Measurements from ENCODE around the gene ZNF827.

Gene ZNF827

DNA sequence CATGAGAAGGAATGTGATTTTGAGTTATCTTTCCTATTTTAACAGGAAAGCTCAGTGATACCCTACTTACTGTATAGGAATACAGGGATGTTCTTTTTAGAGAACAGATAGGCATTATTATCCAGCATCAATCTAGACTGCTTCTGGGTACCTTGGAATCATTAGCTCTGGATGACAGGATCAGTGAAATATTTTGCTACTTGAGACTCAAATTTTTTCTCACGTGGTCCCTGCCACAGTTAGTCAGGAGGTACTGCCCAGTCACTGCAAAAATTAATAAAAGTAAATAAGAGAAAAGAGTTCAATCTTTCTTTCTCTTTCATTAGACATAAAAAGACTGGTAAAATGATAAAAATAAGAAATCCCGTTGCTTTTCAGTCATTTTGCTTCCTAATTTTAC lies 5.5 kb downstream of the ZNF827 start:
- DNase-seq (ENCODE audit: low spot score), result no peak

- DNase-seq (ENCODE audit: low spot score), result no peak
These were observed 7.2 kb downstream of the ZNF827 start for GRCh38 chr4:145931403-145931802.

GRCh38 chr4:145930592-145930991 lies 8.0 kb downstream of the ZNF827 start:
- no peak for DNase-seq (ENCODE audit: low spot score)

- no peak for DNase-seq (ENCODE audit: low spot score)
These were observed 9.0 kb downstream of the ZNF827 start for GRCh38 chr4:145929415-145930178.

- DNase-seq (ENCODE audit: low spot score), result no peak
These were observed 9.9 kb downstream of the ZNF827 start for GRCh38 chr4:145928748-145929147.

DNA sequence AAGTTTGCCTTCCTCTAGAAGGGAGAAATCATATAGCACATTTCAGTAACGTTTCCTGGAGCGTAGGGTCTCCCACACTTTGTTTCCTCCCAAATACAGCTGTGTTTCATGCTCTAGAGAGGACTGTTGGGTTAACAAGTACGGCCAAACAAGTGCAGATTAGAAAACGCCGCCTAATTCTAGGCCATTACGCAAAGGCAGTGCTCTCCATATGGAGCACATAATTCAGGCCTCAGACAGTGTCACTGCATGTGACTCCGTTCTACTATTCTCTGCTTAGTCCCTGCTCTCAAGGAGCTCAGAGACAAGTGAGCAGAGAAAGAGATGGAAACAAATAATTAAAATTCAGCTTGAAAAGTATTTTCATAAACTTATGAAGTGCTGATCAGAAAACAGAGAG lies 11.6 kb downstream of the ZNF827 start:
- no peak for DNase-seq (ENCODE audit: low spot score)

- DNase-seq (ENCODE audit: low spot score), result no peak
These were observed 17.4 kb downstream of the ZNF827 start for GRCh38 chr4:145921231-145921630.

- DNase-seq (ENCODE audit: low spot score), result no peak
These were observed 18.4 kb downstream of the ZNF827 start for GRCh38 chr4:145920205-145920604.

- no peak for DNase-seq (ENCODE audit: low spot score)
These were observed 26.2 kb downstream of the ZNF827 start for GRCh38 chr4:145912376-145912775.

- no peak for DNase-seq (ENCODE audit: low spot score)
These were observed 28.9 kb downstream of the ZNF827 start for GRCh38 chr4:145909773-145910172.

DNA sequence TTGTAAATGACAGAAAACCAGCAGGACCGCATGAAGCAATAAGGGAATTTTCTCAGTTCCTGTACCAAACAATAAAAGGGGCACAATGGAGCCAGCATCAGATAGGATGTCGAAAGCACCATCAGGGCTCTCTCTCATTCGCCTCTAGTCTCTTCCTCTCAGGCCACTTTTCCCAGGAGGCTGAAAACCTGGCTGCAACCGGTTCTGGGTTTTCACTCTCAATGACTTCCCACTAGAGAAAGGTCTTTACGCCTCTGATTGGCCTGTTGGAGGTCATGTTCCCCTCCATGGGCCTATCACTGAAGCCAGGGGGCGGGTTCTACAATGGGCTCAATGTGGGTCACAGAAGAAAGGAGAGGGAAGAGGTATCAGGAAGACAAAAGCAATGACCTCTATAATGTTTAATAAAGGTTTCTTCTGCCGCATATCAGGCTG lies 29.3 kb downstream of the ZNF827 start:
- DNase-seq (ENCODE audit: low spot score), result peak; percentile 36

GRCh38 chr4:145907812-145908211 lies 30.8 kb downstream of the ZNF827 start:
- DNase-seq (ENCODE audit: low spot score), result no peak

- no peak for DNase-seq (ENCODE audit: low spot score)
These were observed 31.2 kb downstream of the ZNF827 start for GRCh38 chr4:145907390-145907789.

DNA sequence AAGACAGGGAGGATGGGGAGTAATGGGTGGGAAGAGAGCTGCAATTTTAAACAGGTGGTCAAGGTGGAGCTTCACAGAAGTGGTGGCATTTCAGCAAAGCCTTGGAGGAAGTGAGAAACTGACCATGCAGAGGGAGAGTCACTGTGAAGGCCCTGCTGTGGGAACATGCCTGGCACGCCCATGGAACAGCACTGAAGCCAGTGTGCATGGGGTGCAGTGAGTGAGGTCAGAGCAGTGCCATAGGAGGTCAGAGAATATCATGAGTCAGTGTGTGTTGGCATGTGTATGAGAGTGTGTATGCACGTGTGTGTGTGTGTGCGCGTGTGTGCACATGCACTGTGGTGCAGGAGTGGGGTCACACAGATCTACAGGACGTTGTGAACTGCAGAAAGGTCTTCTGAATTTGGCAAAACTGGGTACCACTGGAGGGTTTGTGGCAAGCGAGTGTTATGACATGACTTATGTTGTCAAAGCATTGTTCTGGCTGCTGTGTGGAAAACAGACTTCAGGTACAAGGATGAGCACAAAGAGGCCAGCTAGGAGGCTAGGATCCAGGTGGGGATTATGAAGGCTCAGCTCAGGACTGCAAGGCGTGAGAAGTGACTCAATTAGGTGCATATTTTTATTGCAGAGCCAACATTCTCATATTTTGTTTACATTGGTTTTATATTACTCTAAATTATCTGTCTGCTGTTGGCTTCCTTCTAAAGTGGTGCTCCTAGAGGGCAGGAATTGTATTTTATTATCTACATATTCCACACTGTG lies 34.0 kb downstream of the ZNF827 start:
- DNase-seq (ENCODE audit: low spot score), result no peak

DNA sequence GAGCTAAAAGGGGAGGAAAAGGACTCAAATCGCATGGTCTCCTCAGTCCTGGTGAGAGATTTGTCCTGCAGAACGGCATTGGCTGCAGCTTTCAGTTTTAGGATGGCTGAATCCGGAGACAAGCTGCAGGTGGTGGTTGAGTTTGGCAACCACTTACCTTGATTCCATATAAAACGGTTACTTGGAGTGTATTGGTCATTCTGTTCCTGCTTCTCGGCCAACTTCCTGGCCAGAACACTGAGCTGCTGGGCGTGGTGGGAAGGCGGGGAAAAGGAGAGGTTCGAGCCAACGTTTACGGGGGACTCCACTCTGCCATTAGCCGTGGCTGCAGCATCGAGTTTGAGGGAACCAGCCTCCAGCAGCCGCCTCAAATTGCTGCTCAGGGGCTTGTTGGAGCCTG lies 36.1 kb downstream of the ZNF827 start:
- no peak for DNase-seq (ENCODE audit: low spot score)

DNA sequence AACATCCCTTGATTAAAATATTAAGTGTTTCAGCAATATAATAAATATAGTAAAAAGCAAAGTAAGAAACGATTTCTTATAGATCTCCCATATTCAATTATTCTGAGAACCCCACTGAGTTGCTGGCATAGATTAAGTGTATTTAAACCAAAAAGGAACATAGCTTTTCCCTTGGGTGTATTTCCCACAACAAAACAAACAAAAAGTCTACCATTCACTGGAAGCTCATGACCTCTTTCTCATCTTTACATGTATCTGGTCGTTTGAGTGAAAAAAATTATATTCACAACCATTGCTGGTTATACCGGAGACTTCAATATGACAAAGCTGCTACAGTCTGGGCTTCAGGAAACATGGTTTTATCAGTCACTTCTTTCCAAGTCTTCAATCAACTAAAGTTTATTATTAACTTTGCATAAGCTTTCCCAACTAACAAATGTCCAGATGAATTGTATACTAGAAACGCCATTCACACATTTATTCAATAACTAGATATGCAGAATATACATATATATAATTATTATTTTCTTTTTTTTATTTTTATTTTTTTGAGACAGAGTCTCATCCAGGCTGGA lies 38.6 kb downstream of the ZNF827 start:
- DNase-seq (ENCODE audit: low spot score), result no peak

DNA sequence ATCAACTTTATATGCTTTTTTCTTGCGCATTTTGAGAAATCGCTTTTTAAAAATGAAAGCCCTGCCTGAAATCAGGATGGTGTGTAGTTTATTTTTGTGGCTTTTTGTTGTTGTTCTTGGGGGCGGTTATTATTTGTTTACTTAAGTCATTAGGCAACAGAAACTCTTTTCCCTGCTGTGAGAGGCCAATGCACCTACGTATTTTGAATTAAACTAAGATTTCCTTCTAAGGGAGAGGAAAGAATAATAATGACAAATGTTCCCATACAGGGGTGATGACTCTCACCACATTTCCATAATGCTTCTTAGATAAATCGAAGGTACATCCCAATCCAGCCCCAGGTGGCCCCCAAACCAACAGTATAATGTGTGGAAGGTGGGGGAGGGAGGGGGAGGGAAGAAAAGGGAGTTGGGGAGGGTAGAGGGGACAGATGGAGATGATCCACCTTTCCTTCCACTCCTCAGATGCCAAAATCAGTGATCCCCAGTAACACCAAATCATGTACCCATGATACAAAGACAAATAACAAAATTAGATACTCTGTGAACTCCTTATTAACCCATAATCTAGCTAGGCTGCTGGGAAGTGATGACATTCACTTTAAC lies 39.6 kb downstream of the ZNF827 start:
- no peak for DNase-seq (ENCODE audit: low spot score)

GRCh38 chr4:145898466-145898865 lies 40.2 kb downstream of the ZNF827 start:
- DNase-seq (ENCODE audit: low spot score), result no peak

DNA sequence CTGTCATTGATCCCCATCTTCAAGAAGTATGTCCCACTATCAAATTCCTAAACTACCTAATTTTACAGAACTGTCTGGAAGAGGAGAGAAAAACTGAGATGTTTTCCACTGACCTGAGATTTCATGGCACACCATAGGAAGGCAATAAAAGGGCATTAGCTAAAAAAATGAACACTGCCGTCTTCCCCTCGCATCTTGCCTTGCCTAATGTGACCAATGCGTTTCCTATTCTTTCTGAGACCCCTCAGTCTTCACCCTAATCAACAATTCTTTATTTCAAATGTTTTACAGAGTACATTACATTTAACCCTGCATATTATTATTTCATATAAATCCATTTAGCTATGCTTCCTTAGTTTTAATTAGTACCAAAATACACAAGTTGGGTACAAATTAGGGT lies 43.6 kb downstream of the ZNF827 start:
- no peak for DNase-seq (ENCODE audit: low spot score)

DNA sequence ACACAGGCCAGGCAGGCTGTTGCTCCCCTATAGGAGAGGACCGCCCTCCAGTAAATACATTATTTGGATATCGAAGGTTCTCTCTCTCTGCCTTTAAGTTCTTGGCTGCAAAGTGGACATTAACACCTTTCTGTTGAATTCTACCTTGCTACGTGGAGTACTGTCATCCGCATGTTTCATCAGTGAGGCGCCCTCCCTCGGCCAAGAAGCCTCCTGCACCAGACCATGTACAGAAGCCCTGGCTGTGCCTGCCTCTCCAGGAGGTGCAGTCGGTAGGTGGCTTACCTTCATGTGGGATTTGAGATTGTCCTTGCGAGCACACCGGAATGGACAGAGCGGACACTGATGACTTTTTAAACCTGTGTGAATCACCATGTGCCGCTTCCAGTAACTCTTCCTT lies 46.7 kb downstream of the ZNF827 start:
- no peak for DNase-seq (ENCODE audit: low spot score)

DNA sequence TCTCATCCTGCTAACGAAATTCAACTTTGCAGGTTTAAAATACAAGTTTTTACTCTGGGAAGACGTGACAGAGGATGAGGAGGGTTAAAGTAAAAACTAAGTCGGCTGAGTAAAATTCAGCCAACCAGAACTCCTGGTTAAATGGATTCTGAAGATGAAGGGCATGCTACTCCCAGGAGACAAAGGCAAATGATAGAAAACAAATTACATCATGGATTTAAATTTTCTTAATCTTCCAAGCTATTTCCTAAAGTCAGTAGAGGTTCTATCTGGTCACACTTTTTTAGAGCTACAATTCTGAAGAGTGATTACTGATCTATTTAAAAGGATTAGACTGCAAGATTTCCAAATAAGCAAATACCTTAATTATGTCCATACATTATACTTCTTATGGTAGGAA lies 47.9 kb downstream of the ZNF827 start:
- peak; percentile 26 for DNase-seq (ENCODE audit: low spot score)

- peak; percentile 24 for DNase-seq (ENCODE audit: low spot score)
These were observed 50.2 kb downstream of the ZNF827 start for GRCh38 chr4:145888393-145888792.
